ENCODE results near the gene ACTL7B.

ACTL7B gene
- long read RNA-seq: 0 reads

- no peak within 1 kb of the TSS for H3K27ac ChIP-seq (replicated peaks)
- H3K4me3 ChIP-seq (replicated peaks; ENCODE audit: insufficient read depth, low read length): no peak within 1 kb of the TSS
- TF ChIP-seq SPI1 (IDR thresholded peaks at IDR 0.05; ENCODE audit: borderline replicate concordance, low read depth): no peak
- peaks cover 6% of the 10 kb centered on the region for H3K27me3 ChIP-seq (ENCODE audit: insufficient read depth, poor library complexity, severe bottlenecking)
- no peak for DNase-seq (ENCODE audit: low read depth in 1 of 2, low spot score in 1 of 2)
Observed at GRCh38 chr9:108855888-108856287, at the start of gene ACTL7B. Gene ACTL7B, minus strand, starts transcription at chr9:108855986. Its CDS starts 56 bp downstream, at chr9:108855930.

- Histone ChIP-seq H3K4me3 (replicated peaks; ENCODE audit: insufficient read depth, low read length) (no peak overlapping the region), H3K27ac (replicated peaks) (no peak overlapping the region), H3K27me3 (ENCODE audit: insufficient read depth, poor library complexity, severe bottlenecking) (no peaks in the 10 kb centered on the region)
- TF ChIP-seq SPI1 (IDR thresholded peaks at IDR 0.05; ENCODE audit: borderline replicate concordance, low read depth): no peak
- TF ChIP-seq POLR2AphosphoS5 (IDR thresholded peaks at IDR 0.05; ENCODE audit: low read depth): no peak
- TF ChIP-seq, protein P1, sequence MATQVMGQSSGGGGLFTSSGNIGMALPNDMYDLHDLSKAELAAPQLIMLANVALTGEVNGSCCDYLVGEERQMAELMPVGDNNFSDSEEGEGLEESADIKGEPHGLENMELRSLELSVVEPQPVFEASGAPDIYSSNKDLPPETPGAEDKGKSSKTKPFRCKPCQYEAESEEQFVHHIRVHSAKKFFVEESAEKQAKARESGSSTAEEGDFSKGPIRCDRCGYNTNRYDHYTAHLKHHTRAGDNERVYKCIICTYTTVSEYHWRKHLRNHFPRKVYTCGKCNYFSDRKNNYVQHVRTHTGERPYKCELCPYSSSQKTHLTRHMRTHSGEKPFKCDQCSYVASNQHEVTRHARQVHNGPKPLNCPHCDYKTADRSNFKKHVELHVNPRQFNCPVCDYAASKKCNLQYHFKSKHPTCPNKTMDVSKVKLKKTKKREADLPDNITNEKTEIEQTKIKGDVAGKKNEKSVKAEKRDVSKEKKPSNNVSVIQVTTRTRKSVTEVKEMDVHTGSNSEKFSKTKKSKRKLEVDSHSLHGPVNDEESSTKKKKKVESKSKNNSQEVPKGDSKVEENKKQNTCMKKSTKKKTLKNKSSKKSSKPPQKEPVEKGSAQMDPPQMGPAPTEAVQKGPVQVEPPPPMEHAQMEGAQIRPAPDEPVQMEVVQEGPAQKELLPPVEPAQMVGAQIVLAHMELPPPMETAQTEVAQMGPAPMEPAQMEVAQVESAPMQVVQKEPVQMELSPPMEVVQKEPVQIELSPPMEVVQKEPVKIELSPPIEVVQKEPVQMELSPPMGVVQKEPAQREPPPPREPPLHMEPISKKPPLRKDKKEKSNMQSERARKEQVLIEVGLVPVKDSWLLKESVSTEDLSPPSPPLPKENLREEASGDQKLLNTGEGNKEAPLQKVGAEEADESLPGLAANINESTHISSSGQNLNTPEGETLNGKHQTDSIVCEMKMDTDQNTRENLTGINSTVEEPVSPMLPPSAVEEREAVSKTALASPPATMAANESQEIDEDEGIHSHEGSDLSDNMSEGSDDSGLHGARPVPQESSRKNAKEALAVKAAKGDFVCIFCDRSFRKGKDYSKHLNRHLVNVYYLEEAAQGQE (IDR thresholded peaks at IDR 0.05; ENCODE audit: insufficient replicate concordance, low read depth): no peak
- TF ChIP-seq GABPA (IDR thresholded peaks at IDR 0.05; ENCODE audit: low read depth): no peak
- TF ChIP-seq, protein P2, sequence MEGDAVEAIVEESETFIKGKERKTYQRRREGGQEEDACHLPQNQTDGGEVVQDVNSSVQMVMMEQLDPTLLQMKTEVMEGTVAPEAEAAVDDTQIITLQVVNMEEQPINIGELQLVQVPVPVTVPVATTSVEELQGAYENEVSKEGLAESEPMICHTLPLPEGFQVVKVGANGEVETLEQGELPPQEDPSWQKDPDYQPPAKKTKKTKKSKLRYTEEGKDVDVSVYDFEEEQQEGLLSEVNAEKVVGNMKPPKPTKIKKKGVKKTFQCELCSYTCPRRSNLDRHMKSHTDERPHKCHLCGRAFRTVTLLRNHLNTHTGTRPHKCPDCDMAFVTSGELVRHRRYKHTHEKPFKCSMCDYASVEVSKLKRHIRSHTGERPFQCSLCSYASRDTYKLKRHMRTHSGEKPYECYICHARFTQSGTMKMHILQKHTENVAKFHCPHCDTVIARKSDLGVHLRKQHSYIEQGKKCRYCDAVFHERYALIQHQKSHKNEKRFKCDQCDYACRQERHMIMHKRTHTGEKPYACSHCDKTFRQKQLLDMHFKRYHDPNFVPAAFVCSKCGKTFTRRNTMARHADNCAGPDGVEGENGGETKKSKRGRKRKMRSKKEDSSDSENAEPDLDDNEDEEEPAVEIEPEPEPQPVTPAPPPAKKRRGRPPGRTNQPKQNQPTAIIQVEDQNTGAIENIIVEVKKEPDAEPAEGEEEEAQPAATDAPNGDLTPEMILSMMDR (IDR thresholded peaks at IDR 0.05; ENCODE audit: insufficient read depth, low read length): no peak
- no peak for DNase-seq (ENCODE audit: low read depth in 1 of 2, low spot score in 1 of 2)
Observed at GRCh38 chr9:108905494-108905893, 49.7 kb upstream of the ACTL7B start.

DNA sequence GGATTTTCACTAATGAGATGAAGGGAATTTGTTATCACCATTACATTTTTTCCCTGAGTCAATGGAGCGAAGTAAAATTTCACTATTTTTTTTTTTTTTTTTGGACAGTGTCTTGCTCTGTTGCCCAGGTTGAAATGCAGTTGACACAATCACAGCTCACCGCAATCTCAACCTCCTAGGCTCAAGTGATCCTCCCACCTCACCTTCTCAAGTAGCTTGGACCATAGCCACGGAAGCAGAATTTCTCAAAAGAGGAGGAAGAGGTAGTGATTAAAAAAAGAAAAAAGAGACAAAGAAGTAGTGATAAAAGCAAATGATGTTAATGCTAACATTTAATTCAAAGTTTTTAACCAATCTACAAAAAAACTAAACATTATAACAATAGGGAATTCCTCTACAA lies 48.4 kb upstream of the ACTL7B start:
- H3K4me3 ChIP-seq (replicated peaks; ENCODE audit: insufficient read depth, low read length): no peak overlapping the region
- no peak for DNase-seq (ENCODE audit: low read depth in 1 of 2, low spot score in 1 of 2)
- H3K27me3 ChIP-seq (ENCODE audit: insufficient read depth, poor library complexity, severe bottlenecking): no peaks in the 10 kb centered on the region
- TF ChIP-seq GABPA (IDR thresholded peaks at IDR 0.05; ENCODE audit: low read depth): no peak
- no peak for TF ChIP-seq POLR2AphosphoS5 (IDR thresholded peaks at IDR 0.05; ENCODE audit: low read depth)
- TF ChIP-seq SPI1 (IDR thresholded peaks at IDR 0.05; ENCODE audit: borderline replicate concordance, low read depth): no peak
- TF ChIP-seq, protein P1 (IDR thresholded peaks at IDR 0.05; ENCODE audit: insufficient replicate concordance, low read depth): no peak
- TF ChIP-seq, protein P2 (IDR thresholded peaks at IDR 0.05; ENCODE audit: insufficient read depth, low read length): no peak
- H3K27ac ChIP-seq (replicated peaks): no peak overlapping the region

DNA sequence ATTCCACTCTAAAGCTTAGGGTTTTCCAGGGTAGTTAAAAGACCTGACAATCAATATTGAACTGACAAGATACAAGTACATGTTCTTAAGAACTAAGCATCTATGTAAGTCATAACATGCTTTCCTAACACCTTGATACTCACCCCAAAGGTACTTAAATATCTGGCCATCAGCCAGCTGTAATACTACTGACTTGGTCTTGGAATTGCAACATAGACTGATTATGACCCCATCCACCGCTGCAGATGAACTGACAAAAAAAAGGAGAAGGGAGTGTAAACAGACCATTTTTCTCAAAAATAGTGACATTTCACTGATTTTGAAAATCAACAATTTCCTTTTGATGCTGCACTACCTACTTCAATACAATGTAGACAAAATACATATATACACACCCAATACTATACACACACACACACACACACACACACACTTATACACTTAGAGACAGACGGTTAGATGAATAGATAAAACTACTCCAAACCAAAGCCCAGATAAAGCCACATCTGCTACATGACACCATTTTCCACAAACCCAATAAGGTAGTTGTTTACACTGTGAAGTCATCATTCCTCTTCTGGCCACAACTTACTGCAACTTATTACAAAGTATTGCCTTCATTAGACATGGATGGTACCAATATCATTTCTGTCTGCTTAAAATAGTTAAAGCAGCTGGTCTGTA lies 47.8 kb upstream of the ACTL7B start:
- H3K27ac ChIP-seq (replicated peaks): no peak overlapping the region
- H3K27me3 ChIP-seq (ENCODE audit: insufficient read depth, poor library complexity, severe bottlenecking): no peaks in the 10 kb centered on the region
- H3K4me3 ChIP-seq (replicated peaks; ENCODE audit: insufficient read depth, low read length): no peak overlapping the region
- TF ChIP-seq, protein P2 (IDR thresholded peaks at IDR 0.05; ENCODE audit: insufficient read depth, low read length): no peak
- TF ChIP-seq GABPA (IDR thresholded peaks at IDR 0.05; ENCODE audit: low read depth): no peak
- TF ChIP-seq POLR2AphosphoS5 (IDR thresholded peaks at IDR 0.05; ENCODE audit: low read depth): no peak
- TF ChIP-seq, protein P1 (IDR thresholded peaks at IDR 0.05; ENCODE audit: insufficient replicate concordance, low read depth): no peak
- no peak for TF ChIP-seq SPI1 (IDR thresholded peaks at IDR 0.05; ENCODE audit: borderline replicate concordance, low read depth)
- no peak for DNase-seq (ENCODE audit: low read depth in 1 of 2, low spot score in 1 of 2)
